SH-SY5Y (cell line): ENCODE measurements around the gene DDIAS.

Experiments used
- GATA2 ChIP-seq: IDR thresholded peaks from 2 replicates; pipeline ENCODE4 v1.6.1; 2011; ENCODE audit warnings: mild to moderate bottlenecking, low read depth, low read length
- GATA3 ChIP-seq: IDR thresholded peaks from 2 replicates; pipeline ENCODE4 v1.6.1; 2011; ENCODE audit warnings: low read depth, mild to moderate bottlenecking, low read length, moderate library complexity

GRCh38 chr11:82865841-82866240 is 35.7 kb upstream of the DDIAS start:
- TF ChIP-seq GATA2, result no peak
- TF ChIP-seq GATA3, result no peak
